Nephron progenitor cell (in vitro differentiated cells): ENCODE measurements around the gene AHSG.

Experiments
- DNase-seq: peaks from one replicate; pipeline ENCODE4 v3.0.0; 2021
- H3K27ac Mint-ChIP-seq: 2 replicates; pipeline ENCODE4 v1.8.0; 2021; ENCODE audit warnings: mild to moderate bottlenecking, moderate library complexity, mixed read lengths
- H3K27me3 Mint-ChIP-seq: 2 replicates; pipeline ENCODE4 v1.8.0; 2021; ENCODE audit warnings: mild to moderate bottlenecking, low read depth, mixed read lengths; ENCODE audit not compliant: poor library complexity
- H3K36me3 Mint-ChIP-seq: 2 replicates; pipeline ENCODE4 v1.8.0; 2021; ENCODE audit warnings: low read depth, mixed read lengths
- H3K4me1 Mint-ChIP-seq: 2 replicates; pipeline ENCODE4 v1.8.0; 2021; ENCODE audit warnings: mixed read lengths
- H3K4me3 Mint-ChIP-seq: 2 replicates; pipeline ENCODE4 v1.8.0; 2021; ENCODE audit warnings: mild to moderate bottlenecking, moderate library complexity, mixed read lengths
- H3K9me3 Mint-ChIP-seq: 2 replicates; pipeline ENCODE4 v1.8.0; 2021; ENCODE audit warnings: mild to moderate bottlenecking, moderate library complexity, mixed read lengths
- CTCF ChIP-seq: fragments of 200-600 bp; sonication (generic); IDR thresholded peaks from 2 replicates; pipeline ENCODE4 v1.5.0; 2021; ENCODE audit warnings: antibody characterized with exemption

The AHSG gene

GRCh38 chr3:186569779-186570095, 43.1 kb upstream of the AHSG start:
- Mint-ChIP-seq H3K36me3 (peaks cover 11% of the 10 kb centered on the region), H3K27ac (peak overlapping the region; percentile 97), H3K4me1 (peaks cover 47% of the 10 kb centered on the region), H3K27me3 (no peaks in the 10 kb centered on the region), H3K9me3 (no peaks in the 10 kb centered on the region), H3K4me3 (peak overlapping the region; percentile 99)
- no peak for TF ChIP-seq CTCF
- DNase-seq, result no peak

GRCh38 chr3:186570096-186570940, 42.5 kb upstream of the AHSG start, which contains the start of gene DNAJB11:
DNAJB11 (plus strand) TSS chr3:186570720; CDS start chr3:186570898, 178 bp downstream.
- DNase-seq, result peak; percentile 97
- TF ChIP-seq CTCF, result no peak
- Mint-ChIP-seq H3K4me1 (peaks cover 47% of the 10 kb centered on the region), H3K9me3 (no peaks in the 10 kb centered on the region), H3K27me3 (no peaks in the 10 kb centered on the region), H3K27ac (peak within 1 kb of the TSS; percentile 99), H3K36me3 (peaks cover 14% of the 10 kb centered on the region), H3K4me3 (peak within 1 kb of the TSS; percentile 99)

GRCh38 chr3:186570941-186571643, 41.8 kb upstream of the AHSG start:
- H3K27ac Mint-ChIP-seq, result peak overlapping the region; percentile 99
- peaks cover 46% of the 10 kb centered on the region for H3K4me1 Mint-ChIP-seq
- TF ChIP-seq CTCF, result no peak
- no peak for DNase-seq
- no peaks in the 10 kb centered on the region for H3K27me3 Mint-ChIP-seq
- peaks cover 20% of the 10 kb centered on the region for H3K36me3 Mint-ChIP-seq
- peak overlapping the region; percentile 99 for H3K4me3 Mint-ChIP-seq
- no peaks in the 10 kb centered on the region for H3K9me3 Mint-ChIP-seq

GRCh38 chr3:186571644-186572013, 41.2 kb upstream of the AHSG start:
- H3K9me3 Mint-ChIP-seq, result no peaks in the 10 kb centered on the region
- no peaks in the 10 kb centered on the region for H3K27me3 Mint-ChIP-seq
- H3K4me1 Mint-ChIP-seq, result peaks cover 41% of the 10 kb centered on the region
- DNase-seq, result no peak
- H3K27ac Mint-ChIP-seq, result peak overlapping the region; percentile 99
- TF ChIP-seq CTCF, result no peak
- H3K36me3 Mint-ChIP-seq, result peaks cover 24% of the 10 kb centered on the region
- H3K4me3 Mint-ChIP-seq, result peak overlapping the region; percentile 99

- no peak for DNase-seq
These were observed 35.3 kb upstream of the AHSG start for GRCh38 chr3:186577521-186577920.

More at GRCh38 chr3:186577521-186577920, 35.3 kb upstream of the AHSG start:
- no peak for TF ChIP-seq CTCF
- Mint-ChIP-seq H3K27me3 (no peaks in the 10 kb centered on the region), H3K27ac (no peak overlapping the region), H3K36me3 (peaks cover 41% of the 10 kb centered on the region), H3K4me1 (no peaks in the 10 kb centered on the region), H3K4me3 (no peak overlapping the region), H3K9me3 (no peaks in the 10 kb centered on the region)
